Upper lobe of left lung (tissue), 4 donors: ENCODE measurements around the gene SYCP2L.

Source experiments
- CTCF ChIP-seq, 6 experiments: fragments of 450-650 bp in 4 of 6; fragments of 200-600 bp in 2 of 6; sonication (generic) in 2 of 6; IDR thresholded peaks; one replicate each; pipeline ENCODE4 v1.5.1; 2016 to 2019; ENCODE audit warnings: antibody characterized with exemption in 6 of 6
- POLR2A ChIP-seq, 4 donors: fragments of 450-650 bp; IDR thresholded peaks; one replicate each; pipeline ENCODE4 v1.5.1; 2016 to 2017; ENCODE audit warnings: antibody characterized with exemption in 4 of 4, mild to moderate bottlenecking in 2 of 4
- POLR2AphosphoS5 ChIP-seq, 2 donors: sonication (generic); formaldehyde crosslinking; IDR thresholded peaks; one replicate each; pipeline ENCODE4 v1.5.1; 2017; ENCODE audit warnings: antibody characterized with exemption in 2 of 2

- TF ChIP-seq POLR2A (IDR thresholded peaks at IDR 0.05) = no peak
- no peak for TF ChIP-seq CTCF (IDR thresholded peaks at IDR 0.05)
- no peak for TF ChIP-seq POLR2AphosphoS5 (IDR thresholded peaks at IDR 0.05)
Measured at GRCh38 chr6:10964684-10965083, 77.8 kb downstream of the SYCP2L start.
